Caco-2 (cell line): Measurements from ENCODE around the gene ANP32B. TPM values are rescaled to one million over a fixed set of nuclear protein-coding genes. Genes with fewer than 3 reads are reported as not detected.

ENCODE experiments used
- BruUV-seq: library from RNA; stranded (reverse); fragments of 400-500 nt; replicated peaks from 2 replicates; lab custom pipeline; 2021; lab: Mats Ljungman, UMichigan
- CTCF ChIA-PET: fragments of 300-600 bp; sonication (Branson Sonifier 250); formaldehyde crosslinking; loops from one replicate; lab custom pipeline; 2022; ENCODE audit warnings: antibody characterized with exemption; lab: Charles Lee
- POLR2A ChIA-PET: fragments of 300-600 bp; sonication (Branson Sonifier 250); formaldehyde crosslinking; loops from one replicate; lab custom pipeline; 2022; ENCODE audit warnings: antibody characterized with exemption; lab: Charles Lee
- DNase-seq, 2 experiments: peaks; one replicate each; pipeline versions ENCODE4 v3.0.0 to v3.0.0-alpha.2; 2020 to 2022
- H3K27me3 ChIP-seq: replicated peaks from 2 replicates; pipeline ENCODE4 v1.6.0; 2011; ENCODE audit warnings: low read length; ENCODE audit not compliant: control insufficient read depth, insufficient read depth
- H3K36me3 ChIP-seq: 2 replicates; pipeline ENCODE4 v1.5.1; 2011; ENCODE audit warnings: low read length; ENCODE audit not compliant: control insufficient read depth, insufficient read depth
- H3K4me1 ChIP-seq: fragments of 250-450 bp; sonication (Bioruptor Pico); 2 replicates; pipeline ENCODE4 v1.5.1; 2020; ENCODE audit warnings: mild to moderate bottlenecking
- H3K4me3 ChIP-seq: 2 replicates; pipeline ENCODE4 v1.5.1; 2011; ENCODE audit warnings: low read depth, mild to moderate bottlenecking, control low read depth, low read length
- H3K9me3 ChIP-seq: fragments of 250-450 bp; sonication (Bioruptor Pico); 2 replicates; pipeline ENCODE4 v1.5.1; 2020; ENCODE audit warnings: mild to moderate bottlenecking, moderate library complexity
- H3K27ac Mint-ChIP-seq: one replicate; pipeline ENCODE4 v1.8.0; 2022; ENCODE audit warnings: mixed read lengths; ENCODE audit not compliant: unreplicated experiment
- H3K27me3 Mint-ChIP-seq: one replicate; pipeline ENCODE4 v1.8.0; 2022; ENCODE audit warnings: mixed read lengths; ENCODE audit not compliant: insufficient read depth, unreplicated experiment
- H3K36me3 Mint-ChIP-seq: one replicate; pipeline ENCODE4 v1.8.0; 2022; ENCODE audit warnings: mild to moderate bottlenecking, mixed read lengths; ENCODE audit not compliant: insufficient read depth, unreplicated experiment
- H3K4me1 Mint-ChIP-seq: one replicate; pipeline ENCODE4 v1.8.0; 2022; ENCODE audit warnings: low read depth, mixed read lengths; ENCODE audit not compliant: unreplicated experiment
- H3K4me3 Mint-ChIP-seq: one replicate; pipeline ENCODE4 v1.8.0; 2022; ENCODE audit warnings: mild to moderate bottlenecking, moderate library complexity, mixed read lengths; ENCODE audit not compliant: unreplicated experiment
- H3K9me3 Mint-ChIP-seq: one replicate; pipeline ENCODE4 v1.8.0; 2022; ENCODE audit warnings: mixed read lengths; ENCODE audit not compliant: unreplicated experiment
- intact Hi-C: fragments of 100-400 bp; cut with micrococcal nuclease; formaldehyde crosslinking; loops from one replicate; pipeline ENCODE4 v1.10.0; 2022; ENCODE audit not compliant: unreplicated experiment
- total RNA-seq: library from RNA; stranded (reverse); gene quantifications from 2 replicates; pipeline ENCODE4 v1.2.3, GENCODE V29; 2022
- TF ChIP-seq, protein P1 (sequence below), 2 experiments: fragments of 200-600 bp in 1 of 2; IDR thresholded peaks; 1 replicate in 1 of 2; 2 replicates in 1 of 2; pipeline versions ENCODE4 v1.5.1 to v1.8.0; 2011 to 2022; ENCODE audit warnings: antibody characterized with exemption in 1 of 2, control low read depth in 1 of 2, inconsistent platforms in 1 of 2, low read depth in 1 of 2, low read length in 1 of 2, mild to moderate bottlenecking in 1 of 2, moderate library complexity in 1 of 2; ENCODE audit not compliant: insufficient read depth in 1 of 2, severe bottlenecking in 1 of 2, unreplicated experiment in 1 of 2

Gene ANP32B
- total RNA-seq, 1 experiment from 2014 or later = 317 TPM

DNA sequence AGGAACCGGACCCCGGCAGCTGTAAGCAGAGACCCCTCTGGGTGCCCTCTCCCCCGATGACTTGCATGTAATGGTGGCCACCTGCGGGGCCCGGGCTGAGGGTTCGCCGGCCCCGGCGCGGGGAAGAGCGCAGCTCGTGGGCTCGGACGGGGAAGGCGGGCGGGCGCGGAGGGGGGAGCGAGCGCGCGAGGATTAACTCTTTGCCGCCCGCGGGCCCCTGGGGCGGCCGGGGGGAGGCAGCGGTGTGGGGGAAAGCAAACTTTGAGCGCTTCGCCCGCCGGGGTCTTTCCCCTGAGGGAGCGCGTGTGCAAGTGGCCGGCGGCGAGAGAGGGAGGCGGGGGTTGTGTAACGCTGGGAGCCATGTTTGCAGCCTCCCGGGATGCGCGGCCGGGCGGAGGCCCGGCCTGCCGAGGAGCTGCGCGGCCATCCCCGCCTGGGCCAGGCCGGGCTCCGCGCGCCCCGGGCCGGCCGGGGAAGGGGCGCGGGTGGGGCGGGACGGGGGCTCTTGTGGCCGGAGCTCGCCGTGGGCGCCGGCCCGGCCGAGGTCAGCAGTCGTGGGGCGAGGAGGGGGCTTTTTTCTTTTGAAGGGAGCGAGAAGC lies 547 bp downstream of the ANP32B start:
- TF ChIP-seq, protein P1, sequence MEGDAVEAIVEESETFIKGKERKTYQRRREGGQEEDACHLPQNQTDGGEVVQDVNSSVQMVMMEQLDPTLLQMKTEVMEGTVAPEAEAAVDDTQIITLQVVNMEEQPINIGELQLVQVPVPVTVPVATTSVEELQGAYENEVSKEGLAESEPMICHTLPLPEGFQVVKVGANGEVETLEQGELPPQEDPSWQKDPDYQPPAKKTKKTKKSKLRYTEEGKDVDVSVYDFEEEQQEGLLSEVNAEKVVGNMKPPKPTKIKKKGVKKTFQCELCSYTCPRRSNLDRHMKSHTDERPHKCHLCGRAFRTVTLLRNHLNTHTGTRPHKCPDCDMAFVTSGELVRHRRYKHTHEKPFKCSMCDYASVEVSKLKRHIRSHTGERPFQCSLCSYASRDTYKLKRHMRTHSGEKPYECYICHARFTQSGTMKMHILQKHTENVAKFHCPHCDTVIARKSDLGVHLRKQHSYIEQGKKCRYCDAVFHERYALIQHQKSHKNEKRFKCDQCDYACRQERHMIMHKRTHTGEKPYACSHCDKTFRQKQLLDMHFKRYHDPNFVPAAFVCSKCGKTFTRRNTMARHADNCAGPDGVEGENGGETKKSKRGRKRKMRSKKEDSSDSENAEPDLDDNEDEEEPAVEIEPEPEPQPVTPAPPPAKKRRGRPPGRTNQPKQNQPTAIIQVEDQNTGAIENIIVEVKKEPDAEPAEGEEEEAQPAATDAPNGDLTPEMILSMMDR (IDR thresholded peaks at IDR 0.05; ENCODE audit: insufficient read depth in 1 of 2, low read depth in 1 of 2, low read length in 1 of 2, severe bottlenecking in 1 of 2, unreplicated experiment in 1 of 2) = no peak
- peak overlapping the region; percentile 96 for H3K4me3 ChIP-seq
- Mint-ChIP-seq H3K4me3 (peak overlapping the region; percentile 79), H3K9me3 (no peaks in the 10 kb centered on the region), H3K27me3 (no peaks in the 10 kb centered on the region), H3K4me1 (peaks cover 34% of the 10 kb centered on the region), H3K36me3 (peaks cover 37% of the 10 kb centered on the region), H3K27ac (peak overlapping the region; percentile 84)
- H3K36me3 ChIP-seq = no peaks in the 10 kb centered on the region
- DNase-seq = peak; percentile 61 to 73
- BruUV-seq = TSS peak; percentile 4
- POLR2A ChIA-PET = interaction anchor here (0.6 to 2.1 kb wide), 6 partner anchors 11 to 350 kb away, joined by 3 to 15 read pairs (median 4); partner anchors contain the start of genes NCBP1 and TSTD2
- H3K27me3 ChIP-seq = no peaks in the 10 kb centered on the region
- H3K9me3 ChIP-seq = no peaks in the 10 kb centered on the region
- CTCF ChIA-PET = interaction anchor here (0.7 to 2.6 kb wide), 4 partner anchors 51 to 310 kb away, joined by 3 to 18 read pairs (median 4); partner anchors contain the start of genes NANS and TRMO
- H3K4me1 ChIP-seq = peaks cover 10% of the 10 kb centered on the region
- intact Hi-C loops = loop anchor here (1.0 to 10.0 kb wide), 2 partner anchors 61 to 271 kb away; partner anchors contain the start of genes TBC1D2 and TRMO

DNA sequence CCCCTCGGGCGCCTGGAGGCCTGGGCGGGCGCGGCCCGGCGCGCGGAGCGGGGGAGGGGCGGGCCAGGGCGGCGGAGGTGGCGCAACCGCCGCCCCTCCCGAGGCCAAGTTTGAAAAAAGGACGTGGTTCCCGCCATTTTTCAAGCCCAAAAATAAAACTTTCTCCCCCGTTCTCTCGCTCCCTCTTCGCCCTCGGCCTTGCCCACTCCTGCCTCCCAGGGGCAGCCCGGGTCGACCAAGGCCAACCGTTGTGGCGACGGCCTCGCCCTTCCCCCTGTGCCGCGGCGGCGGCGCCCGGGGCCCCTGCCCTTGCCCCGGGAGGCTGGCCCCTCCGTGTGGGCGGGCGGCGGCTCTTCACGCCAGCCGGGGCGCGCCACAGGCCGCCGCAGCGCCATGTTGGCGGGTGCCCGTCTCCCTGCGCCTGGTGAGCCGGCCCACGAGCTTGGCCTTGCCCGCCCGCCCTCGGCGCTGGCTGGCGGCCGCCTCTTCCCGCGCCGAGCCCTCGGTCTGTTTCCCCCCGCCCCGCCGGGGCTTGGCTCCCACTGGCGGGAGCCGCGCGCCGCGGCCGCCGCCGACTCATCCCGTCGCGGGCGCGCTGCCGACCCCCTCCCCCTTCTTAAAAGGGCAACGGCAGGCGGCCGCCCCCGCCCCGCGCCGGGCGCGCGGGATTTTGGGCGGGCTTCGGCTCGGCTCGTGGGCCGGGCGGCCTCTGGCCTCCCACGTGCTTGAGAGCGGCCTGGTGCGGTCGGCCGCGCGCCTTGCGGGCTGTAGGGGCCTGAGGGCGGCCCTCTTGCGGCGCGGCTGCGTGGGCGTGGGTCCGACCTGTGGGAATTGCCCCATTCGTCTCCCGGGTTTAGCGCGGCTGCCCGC lies 1.3 kb downstream of the ANP32B start:
- Mint-ChIP-seq H3K27ac (peak overlapping the region; percentile 92), H3K4me1 (peaks cover 39% of the 10 kb centered on the region), H3K27me3 (no peaks in the 10 kb centered on the region), H3K4me3 (peak overlapping the region; percentile 79), H3K9me3 (no peaks in the 10 kb centered on the region), H3K36me3 (peaks cover 38% of the 10 kb centered on the region)
- ChIA-PET CTCF (interaction anchor here (1.2 to 2.6 kb wide), 2 partner anchors 62 to 72 kb away, joined by 3 to 18 read pairs; partner anchors contain the start of genes NANS and TRMO), POLR2A (interaction anchor here (0.6 to 2.1 kb wide), 4 partner anchors 12 to 351 kb away, joined by 3 to 15 read pairs (median 4); partner anchors contain the start of genes NCBP1 and TSTD2)
- Histone ChIP-seq H3K4me3 (peak overlapping the region; percentile 96), H3K36me3 (no peaks in the 10 kb centered on the region), H3K9me3 (no peaks in the 10 kb centered on the region), H3K27me3 (no peaks in the 10 kb centered on the region), H3K4me1 (peaks cover 10% of the 10 kb centered on the region)
- intact Hi-C loops = loop anchor here (5.0 to 10.0 kb wide), 2 partner anchors 270 to 352 kb away; partner anchors contain the start of genes NCBP1, TBC1D2 and TSTD2
- TF ChIP-seq, protein P1 (IDR thresholded peaks at IDR 0.05; ENCODE audit: insufficient read depth in 1 of 2, low read depth in 1 of 2, low read length in 1 of 2, severe bottlenecking in 1 of 2, unreplicated experiment in 1 of 2) = no peak
- no TSS peak for BruUV-seq
- DNase-seq = peak; percentile 83 to 88
